SK-N-SH treated with all-trans-retinoic acid at 6 μM for 48 hours (cell line): ENCODE data around the gene PIK3R6.
"Not testable (repeated sequence)": the region's sequence is repeated elsewhere in the genome, so short reads cannot be mapped to it uniquely, and the experiment has no call there.

Experiments used
- ATAC-seq: fragments of 200-7000 bp; cut with Tn5 transposase; 3 replicates; pipeline ENCODE4 v1.9.1; 2020; ENCODE audit warnings: mild to moderate bottlenecking, moderate library complexity
- BACH2 ChIP-seq: fragments of 250-450 bp; sonication (Bioruptor Pico); IDR thresholded peaks from 2 replicates; pipeline ENCODE4 v1.9.0; 2021; ENCODE audit warnings: mild to moderate bottlenecking, borderline replicate concordance
- ISL1 ChIP-seq: fragments of 250-450 bp; sonication (Bioruptor Pico); IDR thresholded peaks from 2 replicates; pipeline ENCODE4 v2.1.2; 2022; ENCODE audit warnings: mild to moderate bottlenecking, moderate library complexity
- OSR1 ChIP-seq: fragments of 250-450 bp; sonication (Bioruptor Pico); IDR thresholded peaks from 2 replicates; pipeline ENCODE4 v1.8.0; 2022; ENCODE audit warnings: moderate library complexity, mild to moderate bottlenecking, inconsistent platforms
- RARB ChIP-seq: fragments of 250-450 bp; sonication (Bioruptor Pico); IDR thresholded peaks from 2 replicates; pipeline ENCODE4 v1.8.0; 2021; ENCODE audit warnings: mild to moderate bottlenecking, moderate library complexity
- SNAI2 ChIP-seq: fragments of 250-450 bp; sonication (Bioruptor Pico); IDR thresholded peaks from 2 replicates; pipeline ENCODE4 v1.5.0; 2020; ENCODE audit warnings: mild to moderate bottlenecking, moderate library complexity
- TOX ChIP-seq: fragments of 250-450 bp; sonication (Bioruptor Pico); IDR thresholded peaks from 2 replicates; pipeline ENCODE4 v1.8.0; 2021; ENCODE audit warnings: mild to moderate bottlenecking, moderate library complexity, borderline replicate concordance
- ZC3H10 ChIP-seq: fragments of 250-450 bp; sonication (Bioruptor Pico); IDR thresholded peaks from 2 replicates; pipeline ENCODE4 v1.5.1; 2021; ENCODE audit warnings: mild to moderate bottlenecking, moderate library complexity
- ZFP30 ChIP-seq: fragments of 450-650 bp; formaldehyde crosslinking; IDR thresholded peaks from 2 replicates; pipeline ENCODE4 v1.5.0; 2022; ENCODE audit warnings: mild to moderate bottlenecking, moderate library complexity
- ZNF565 ChIP-seq: fragments of 450-650 bp; formaldehyde crosslinking; conservative IDR thresholded peaks from 2 replicates; pipeline ENCODE4 v1.5.0; 2020; ENCODE audit warnings: low read depth, mild to moderate bottlenecking, moderate library complexity
- ZNF8 ChIP-seq: fragments of 450-650 bp; formaldehyde crosslinking; IDR thresholded peaks from 2 replicates; pipeline ENCODE4 v1.5.0; 2020; ENCODE audit warnings: mild to moderate bottlenecking, moderate library complexity
- TF ChIP-seq, protein P1 (sequence below): fragments of 250-450 bp; sonication (Bioruptor Pico); IDR thresholded peaks from 2 replicates; pipeline ENCODE4 v1.5.0; 2020; ENCODE audit warnings: mild to moderate bottlenecking, moderate library complexity
- TF ChIP-seq, protein P2 (sequence below): fragments of 250-450 bp; sonication (Bioruptor Pico); IDR thresholded peaks from 2 replicates; pipeline ENCODE4 v1.5.1; 2021; ENCODE audit warnings: mild to moderate bottlenecking, moderate library complexity

The PIK3R6 gene

DNA sequence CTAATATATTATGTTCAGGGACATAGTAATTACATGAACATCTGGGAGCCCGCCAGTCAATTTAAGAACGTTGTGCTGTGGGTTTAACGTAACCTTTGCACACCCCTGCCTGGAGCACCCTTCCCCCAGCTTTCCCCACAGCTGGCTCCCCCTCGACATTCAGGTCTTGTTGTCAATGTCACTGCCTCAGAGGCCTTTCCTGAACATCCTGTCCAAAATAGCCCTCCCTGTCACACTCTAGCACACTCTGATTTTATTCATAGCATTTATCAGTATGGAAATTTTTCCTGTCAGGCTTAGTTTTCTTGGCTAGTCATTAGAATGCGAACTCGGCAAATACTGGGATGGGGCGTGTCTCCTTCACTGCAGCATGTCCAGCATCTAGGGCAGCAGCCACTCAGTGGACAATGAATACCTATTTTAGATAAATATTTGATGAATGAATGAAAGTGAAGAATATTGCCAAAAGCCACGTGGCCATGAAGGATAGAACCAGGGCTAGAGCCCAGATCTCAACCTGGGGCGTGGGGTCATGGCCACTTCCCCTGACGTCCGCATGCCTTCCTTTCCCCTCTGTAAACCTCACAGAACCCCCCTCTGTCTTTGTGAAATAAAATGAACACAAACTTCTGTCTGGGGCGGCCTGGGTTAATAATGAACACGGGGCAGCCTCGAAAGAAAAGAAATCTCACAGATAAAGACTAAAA lies 10.5 kb downstream of the PIK3R6 start:
- TF ChIP-seq BACH2 (CRISPR knock-in tag) = no peak
- TF ChIP-seq ISL1 (CRISPR knock-in tag) = no peak
- no peak for TF ChIP-seq ZNF8
- no peak for TF ChIP-seq SNAI2 (CRISPR knock-in tag)
- TF ChIP-seq, protein P1, sequence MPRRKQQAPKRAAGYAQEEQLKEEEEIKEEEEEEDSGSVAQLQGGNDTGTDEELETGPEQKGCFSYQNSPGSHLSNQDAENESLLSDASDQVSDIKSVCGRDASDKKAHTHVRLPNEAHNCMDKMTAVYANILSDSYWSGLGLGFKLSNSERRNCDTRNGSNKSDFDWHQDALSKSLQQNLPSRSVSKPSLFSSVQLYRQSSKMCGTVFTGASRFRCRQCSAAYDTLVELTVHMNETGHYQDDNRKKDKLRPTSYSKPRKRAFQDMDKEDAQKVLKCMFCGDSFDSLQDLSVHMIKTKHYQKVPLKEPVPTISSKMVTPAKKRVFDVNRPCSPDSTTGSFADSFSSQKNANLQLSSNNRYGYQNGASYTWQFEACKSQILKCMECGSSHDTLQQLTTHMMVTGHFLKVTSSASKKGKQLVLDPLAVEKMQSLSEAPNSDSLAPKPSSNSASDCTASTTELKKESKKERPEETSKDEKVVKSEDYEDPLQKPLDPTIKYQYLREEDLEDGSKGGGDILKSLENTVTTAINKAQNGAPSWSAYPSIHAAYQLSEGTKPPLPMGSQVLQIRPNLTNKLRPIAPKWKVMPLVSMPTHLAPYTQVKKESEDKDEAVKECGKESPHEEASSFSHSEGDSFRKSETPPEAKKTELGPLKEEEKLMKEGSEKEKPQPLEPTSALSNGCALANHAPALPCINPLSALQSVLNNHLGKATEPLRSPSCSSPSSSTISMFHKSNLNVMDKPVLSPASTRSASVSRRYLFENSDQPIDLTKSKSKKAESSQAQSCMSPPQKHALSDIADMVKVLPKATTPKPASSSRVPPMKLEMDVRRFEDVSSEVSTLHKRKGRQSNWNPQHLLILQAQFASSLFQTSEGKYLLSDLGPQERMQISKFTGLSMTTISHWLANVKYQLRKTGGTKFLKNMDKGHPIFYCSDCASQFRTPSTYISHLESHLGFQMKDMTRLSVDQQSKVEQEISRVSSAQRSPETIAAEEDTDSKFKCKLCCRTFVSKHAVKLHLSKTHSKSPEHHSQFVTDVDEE (CRISPR knock-in tag) = no peak
- ATAC-seq = no peak

DNA sequence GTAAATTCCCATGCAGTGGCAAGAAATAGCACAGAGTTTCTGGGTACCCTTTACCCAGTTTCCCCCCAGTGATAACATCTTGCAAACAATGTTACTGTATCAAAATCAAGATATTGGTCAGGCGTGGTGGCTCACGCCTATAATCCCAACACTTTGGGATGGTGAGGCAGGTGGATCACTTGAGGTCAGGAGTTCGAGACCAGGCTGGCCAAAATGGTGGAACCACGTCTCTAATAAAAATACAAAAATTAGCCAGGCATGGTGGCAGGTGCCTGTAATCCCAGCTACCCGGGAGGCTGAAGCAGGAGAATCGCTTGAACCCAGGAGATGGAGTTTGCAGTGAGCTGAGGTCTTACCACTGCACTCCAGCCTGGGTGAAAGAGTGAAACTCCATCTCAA lies 11.3 kb downstream of the PIK3R6 start:
- ATAC-seq = not testable (repeated sequence)

DNA sequence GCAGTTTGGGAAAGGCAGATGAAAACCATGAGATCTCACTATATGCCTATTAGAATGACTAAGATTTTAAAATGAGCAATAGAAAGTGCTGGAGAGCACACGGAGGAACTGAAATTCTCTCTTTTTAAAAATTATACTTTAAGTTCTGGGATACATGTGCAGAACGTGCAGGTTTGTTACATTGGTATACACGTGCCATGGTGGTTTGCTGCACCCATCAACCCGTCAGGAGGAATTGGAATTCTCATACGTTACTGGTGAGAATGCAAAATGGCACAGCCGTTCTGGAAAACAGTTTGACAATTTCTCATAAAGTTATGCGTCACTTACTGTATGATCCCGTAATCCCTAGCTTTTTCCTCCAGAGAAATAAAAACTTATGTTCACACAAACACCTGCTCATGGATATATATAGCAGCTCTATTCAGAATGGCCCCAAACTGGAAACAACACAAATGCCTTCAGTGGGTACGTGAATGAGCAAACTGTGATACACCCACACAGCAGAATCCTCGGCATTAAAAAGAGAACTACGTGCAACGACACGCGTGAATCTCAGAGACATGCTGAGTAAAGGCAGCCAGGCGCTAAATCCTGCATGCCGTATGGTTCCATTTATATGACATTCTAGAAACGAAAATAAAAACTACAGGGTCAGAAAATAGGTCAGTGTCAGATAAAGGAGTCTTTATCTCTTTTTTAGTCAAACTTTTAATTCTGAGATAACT lies 11.8 kb downstream of the PIK3R6 start:
- ATAC-seq = no peak
- TF ChIP-seq ISL1 (CRISPR knock-in tag) = no peak

DNA sequence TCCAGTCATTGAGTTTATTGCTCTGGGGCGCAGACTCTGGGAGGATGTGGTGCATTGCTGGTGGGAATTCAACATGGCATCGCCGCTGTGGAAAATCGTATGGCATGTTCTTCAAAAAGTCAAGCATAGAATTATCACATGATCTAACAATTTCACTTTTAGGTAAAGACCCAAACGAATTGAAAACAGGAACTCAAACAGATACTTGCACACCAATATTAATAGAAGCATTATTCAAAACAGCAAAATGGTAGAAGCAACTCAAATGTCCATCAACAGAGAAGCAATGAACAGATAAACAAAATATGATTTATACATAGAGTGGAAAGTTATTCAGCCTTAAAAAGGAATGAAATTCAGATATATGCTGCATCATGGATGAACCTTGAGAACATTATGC lies 15.9 kb downstream of the PIK3R6 start:
- ATAC-seq = no peak
- TF ChIP-seq, protein P2, sequence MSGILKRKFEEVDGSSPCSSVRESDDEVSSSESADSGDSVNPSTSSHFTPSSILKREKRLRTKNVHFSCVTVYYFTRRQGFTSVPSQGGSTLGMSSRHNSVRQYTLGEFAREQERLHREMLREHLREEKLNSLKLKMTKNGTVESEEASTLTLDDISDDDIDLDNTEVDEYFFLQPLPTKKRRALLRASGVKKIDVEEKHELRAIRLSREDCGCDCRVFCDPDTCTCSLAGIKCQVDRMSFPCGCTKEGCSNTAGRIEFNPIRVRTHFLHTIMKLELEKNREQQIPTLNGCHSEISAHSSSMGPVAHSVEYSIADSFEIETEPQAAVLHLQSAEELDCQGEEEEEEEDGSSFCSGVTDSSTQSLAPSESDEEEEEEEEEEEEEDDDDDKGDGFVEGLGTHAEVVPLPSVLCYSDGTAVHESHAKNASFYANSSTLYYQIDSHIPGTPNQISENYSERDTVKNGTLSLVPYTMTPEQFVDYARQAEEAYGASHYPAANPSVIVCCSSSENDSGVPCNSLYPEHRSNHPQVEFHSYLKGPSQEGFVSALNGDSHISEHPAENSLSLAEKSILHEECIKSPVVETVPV = no peak
- no peak for TF ChIP-seq ZNF565
- TF ChIP-seq RARB (CRISPR knock-in tag) = no peak

DNA sequence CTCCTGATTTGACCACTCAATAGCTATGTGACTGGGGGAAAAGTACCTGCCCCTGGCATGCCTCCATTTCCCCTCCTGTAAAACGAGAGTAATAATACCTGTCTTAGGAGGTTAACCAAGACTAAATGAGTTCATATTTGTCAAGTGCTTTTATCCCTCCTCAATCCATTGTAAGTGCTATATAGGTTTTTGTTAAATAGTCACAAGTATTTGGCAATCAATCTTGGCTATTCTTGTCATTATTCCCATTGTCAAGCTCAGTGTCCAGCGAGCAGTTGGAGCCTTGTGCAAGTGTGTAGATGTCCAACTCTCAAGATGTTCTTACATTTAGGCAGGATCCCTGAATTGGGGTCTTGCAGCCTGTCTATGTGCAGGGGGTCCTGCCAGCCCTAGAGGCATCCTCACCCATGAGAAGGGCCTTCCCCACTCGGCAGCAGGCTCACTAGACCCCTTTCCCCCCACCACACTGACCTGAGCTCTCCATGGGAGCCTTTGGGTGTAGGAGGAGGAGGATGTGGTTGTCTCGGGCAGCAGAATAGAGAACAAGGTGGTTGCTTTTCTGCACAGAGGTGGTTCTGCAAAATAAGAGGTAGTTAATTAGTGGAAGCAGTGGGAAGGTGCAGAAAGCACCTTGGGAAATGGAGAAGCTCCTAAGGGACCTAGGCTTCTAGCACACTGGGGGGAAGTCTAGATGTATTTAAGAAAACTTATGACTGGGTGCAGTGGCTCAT lies 18.0 kb downstream of the PIK3R6 start:
- TF ChIP-seq, protein P2 = no peak
- no peak for ATAC-seq

DNA sequence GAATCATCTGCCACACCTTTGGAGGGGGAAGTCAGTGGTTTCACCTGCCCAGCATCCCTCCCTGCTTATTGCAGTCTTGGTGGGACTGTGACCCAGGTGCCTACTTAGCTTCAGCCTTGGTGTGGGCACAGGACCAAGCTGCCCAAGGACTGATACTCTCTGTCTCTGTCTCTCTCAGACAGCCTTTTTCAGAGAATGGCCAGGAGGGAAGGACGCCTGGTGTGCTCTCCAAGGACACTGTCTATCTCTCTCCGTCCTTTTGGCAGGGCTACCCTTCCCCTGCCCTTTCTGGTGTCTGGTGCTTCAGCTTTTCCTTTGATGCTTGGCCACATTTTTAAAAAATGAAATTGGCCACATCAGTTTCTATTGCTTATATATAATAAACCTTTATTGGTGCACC lies 19.6 kb downstream of the PIK3R6 start:
- ATAC-seq = no peak
- TF ChIP-seq OSR1 (CRISPR knock-in tag) = no peak
- no peak for TF ChIP-seq TOX (CRISPR knock-in tag)
- no peak for TF ChIP-seq RARB (CRISPR knock-in tag)
- TF ChIP-seq ZC3H10 (CRISPR knock-in tag) = no peak
- no peak for TF ChIP-seq ZFP30
- TF ChIP-seq, protein P1 (CRISPR knock-in tag) = no peak
